Omental fat pad (tissue), 4 donors: ENCODE data around the gene DNAJC1. TPM values are rescaled to one million over a fixed set of nuclear protein-coding genes. Genes with fewer than 3 reads are reported as not detected.

Experiments
- ATAC-seq: fragments of 150-250 bp; one replicate; pipeline ENCODE4 v1.9.1; 2016; ENCODE audit warnings: mild to moderate bottlenecking, moderate library complexity; ENCODE audit not compliant: low FRiP score
- DNase-seq: peaks from one replicate; pipeline ENCODE4 v3.0.0-alpha.2; 2019; ENCODE audit warnings: low spot score
- total RNA-seq, 4 donors: library from RNA; depleted of rRNA; stranded (reverse); fragments of >200 nt; gene quantifications; one replicate each; pipeline ENCODE4 v1.1.0, GENCODE V29; 2016
- TF ChIP-seq, protein P1 (sequence below), 3 donors: fragments of 450-650 bp; IDR thresholded peaks; one replicate each; pipeline ENCODE4 v1.5.1; 2016 to 2017; ENCODE audit warnings: antibody characterized with exemption in 3 of 3, mild to moderate bottlenecking in 3 of 3, moderate library complexity in 2 of 3

DNAJC1 gene
- 100 to 1,000 TPM in 1 of 4 donors, 10 to 100 TPM in 3; 69.5 to 119 (median 89.8) TPM for total RNA-seq

- ATAC-seq (peak; percentile 99), DNase-seq (peak; percentile 97)
- TF ChIP-seq, protein P1, sequence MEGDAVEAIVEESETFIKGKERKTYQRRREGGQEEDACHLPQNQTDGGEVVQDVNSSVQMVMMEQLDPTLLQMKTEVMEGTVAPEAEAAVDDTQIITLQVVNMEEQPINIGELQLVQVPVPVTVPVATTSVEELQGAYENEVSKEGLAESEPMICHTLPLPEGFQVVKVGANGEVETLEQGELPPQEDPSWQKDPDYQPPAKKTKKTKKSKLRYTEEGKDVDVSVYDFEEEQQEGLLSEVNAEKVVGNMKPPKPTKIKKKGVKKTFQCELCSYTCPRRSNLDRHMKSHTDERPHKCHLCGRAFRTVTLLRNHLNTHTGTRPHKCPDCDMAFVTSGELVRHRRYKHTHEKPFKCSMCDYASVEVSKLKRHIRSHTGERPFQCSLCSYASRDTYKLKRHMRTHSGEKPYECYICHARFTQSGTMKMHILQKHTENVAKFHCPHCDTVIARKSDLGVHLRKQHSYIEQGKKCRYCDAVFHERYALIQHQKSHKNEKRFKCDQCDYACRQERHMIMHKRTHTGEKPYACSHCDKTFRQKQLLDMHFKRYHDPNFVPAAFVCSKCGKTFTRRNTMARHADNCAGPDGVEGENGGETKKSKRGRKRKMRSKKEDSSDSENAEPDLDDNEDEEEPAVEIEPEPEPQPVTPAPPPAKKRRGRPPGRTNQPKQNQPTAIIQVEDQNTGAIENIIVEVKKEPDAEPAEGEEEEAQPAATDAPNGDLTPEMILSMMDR (IDR thresholded peaks at IDR 0.05), result no peak
Observed at GRCh38 chr10:22003177-22003963, at the start of gene DNAJC1. Gene DNAJC1 (minus strand): TSS chr10:22003730. CDS start chr10:22003434, 296 bp downstream.

DNA sequence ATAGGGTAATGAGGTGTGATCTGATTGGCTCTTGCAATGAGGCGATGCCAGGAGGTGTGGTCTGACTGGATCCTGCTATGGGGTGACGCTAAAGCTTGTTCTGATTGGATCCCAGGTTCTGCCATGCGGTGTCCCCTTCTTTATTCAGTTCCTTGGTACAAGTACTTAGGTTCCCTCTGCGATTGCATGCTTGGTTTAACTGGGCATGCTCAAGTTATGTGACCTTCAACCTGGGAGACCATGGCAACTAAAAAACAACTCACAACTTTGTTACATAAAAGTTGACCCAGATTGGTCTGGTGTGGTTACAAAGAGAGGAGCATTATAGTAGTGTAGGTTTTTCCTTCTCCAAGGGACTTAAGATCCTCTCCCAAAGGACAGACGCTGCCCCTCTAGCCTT lies 49.5 kb upstream of the DNAJC1 start:
- no peak for ATAC-seq
- TF ChIP-seq, protein P1 (IDR thresholded peaks at IDR 0.05), result no peak
- no peak for DNase-seq

- DNase-seq (no peak), ATAC-seq (no peak)
- TF ChIP-seq, protein P1 (IDR thresholded peaks at IDR 0.05), result no peak
Observed at GRCh38 chr10:22049635-22050034, 46.1 kb upstream of the DNAJC1 start.

DNA sequence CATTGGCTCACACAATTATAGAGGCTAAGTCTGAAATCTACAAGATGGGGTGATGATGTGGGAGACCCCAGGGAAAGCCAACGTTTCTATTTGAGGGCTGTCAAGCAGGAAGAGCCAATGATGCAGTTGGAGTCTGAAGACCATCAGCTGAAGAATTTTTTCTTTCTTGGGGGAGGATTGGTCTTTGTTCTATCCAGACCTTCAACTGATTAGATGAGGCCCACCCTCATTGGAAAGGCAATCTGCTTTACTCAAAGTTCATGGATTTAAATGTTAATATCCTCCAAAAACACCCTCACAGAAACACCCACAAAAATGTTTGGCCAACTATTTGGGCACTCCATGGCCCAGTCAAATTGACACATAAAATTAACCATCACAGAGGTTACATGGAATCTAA lies 44.3 kb upstream of the DNAJC1 start:
- ATAC-seq (no peak), DNase-seq (no peak)
- TF ChIP-seq, protein P1 (IDR thresholded peaks at IDR 0.05), result no peak

DNA sequence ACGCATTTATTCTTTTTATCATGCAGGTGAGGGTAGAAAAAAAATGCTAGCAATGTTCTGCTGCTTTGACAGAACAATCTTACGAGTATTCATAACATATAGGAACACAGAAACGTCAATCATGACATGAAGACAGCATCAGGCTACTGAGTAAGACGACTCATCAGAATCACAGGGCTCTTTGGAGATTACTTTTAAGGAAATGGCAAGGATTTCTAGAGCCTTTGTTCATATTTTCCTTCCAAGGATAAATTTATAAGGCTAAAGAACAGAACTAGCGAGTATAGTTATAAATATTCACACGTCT lies 39.8 kb upstream of the DNAJC1 start:
- TF ChIP-seq, protein P1 (IDR thresholded peaks at IDR 0.05), result no peak
- DNase-seq, result no peak
- ATAC-seq, result no peak

DNA sequence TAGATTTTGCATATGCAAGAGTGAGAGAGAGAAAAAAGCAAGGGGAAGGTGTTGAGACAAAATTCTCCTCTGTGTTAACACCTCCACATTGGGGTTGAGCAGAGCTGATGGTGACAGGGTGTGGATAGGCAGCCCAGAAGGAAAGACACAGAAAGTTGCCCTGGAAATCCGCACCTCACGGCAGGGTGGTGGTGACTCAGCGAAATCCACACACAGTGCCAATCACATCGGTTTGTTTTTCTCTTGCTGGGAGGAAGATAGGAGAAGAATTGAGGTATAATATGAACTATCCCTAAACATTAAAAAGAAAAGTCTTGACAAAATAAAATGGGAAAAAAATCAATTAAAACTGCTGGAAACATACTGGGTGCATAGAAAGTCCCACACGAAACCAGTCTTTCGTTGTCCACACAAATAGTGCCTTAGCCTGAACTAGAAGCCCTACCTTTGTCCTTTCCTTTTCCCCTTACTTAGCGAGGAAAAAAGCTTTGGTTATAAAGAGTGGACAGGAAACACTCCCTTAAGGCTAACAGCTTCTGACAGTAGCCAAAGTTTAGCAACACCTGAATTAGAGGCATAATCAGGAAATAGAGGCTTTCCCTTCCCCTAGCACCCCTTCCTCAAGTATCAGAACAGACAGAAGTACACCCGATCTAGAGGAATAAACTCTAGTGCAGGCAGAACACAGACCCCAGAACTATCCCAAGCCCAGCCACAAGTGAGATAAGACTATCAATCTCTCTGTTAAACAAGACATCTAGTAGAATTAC lies 39.2 kb upstream of the DNAJC1 start:
- ATAC-seq (no peak), DNase-seq (no peak)
- TF ChIP-seq, protein P1 (IDR thresholded peaks at IDR 0.05), result no peak
